ENCODE data around the gene CCDC51. TPM values are rescaled to one million over a fixed set of nuclear protein-coding genes. Genes with fewer than 3 reads are reported as not detected.
A peak's percentile ranks its signal among the peaks of the same experiment; 100 is the strongest.

The CCDC51 gene
- polyA plus RNA-seq, 3 donors: 26.0 to 33.4 (median 27.2) TPM

GRCh38 chr3:48435223-48435595 is 4.7 kb downstream of the CCDC51 start:
- no peak for DNase-seq (ENCODE audit: low read depth in 3 of 3, low spot score in 2 of 3)

- DNase-seq (ENCODE audit: low read depth in 3 of 3, low spot score in 2 of 3): no peak
Observed at GRCh38 chr3:48434591-48435222, 5.2 kb downstream of the CCDC51 start.

DNA sequence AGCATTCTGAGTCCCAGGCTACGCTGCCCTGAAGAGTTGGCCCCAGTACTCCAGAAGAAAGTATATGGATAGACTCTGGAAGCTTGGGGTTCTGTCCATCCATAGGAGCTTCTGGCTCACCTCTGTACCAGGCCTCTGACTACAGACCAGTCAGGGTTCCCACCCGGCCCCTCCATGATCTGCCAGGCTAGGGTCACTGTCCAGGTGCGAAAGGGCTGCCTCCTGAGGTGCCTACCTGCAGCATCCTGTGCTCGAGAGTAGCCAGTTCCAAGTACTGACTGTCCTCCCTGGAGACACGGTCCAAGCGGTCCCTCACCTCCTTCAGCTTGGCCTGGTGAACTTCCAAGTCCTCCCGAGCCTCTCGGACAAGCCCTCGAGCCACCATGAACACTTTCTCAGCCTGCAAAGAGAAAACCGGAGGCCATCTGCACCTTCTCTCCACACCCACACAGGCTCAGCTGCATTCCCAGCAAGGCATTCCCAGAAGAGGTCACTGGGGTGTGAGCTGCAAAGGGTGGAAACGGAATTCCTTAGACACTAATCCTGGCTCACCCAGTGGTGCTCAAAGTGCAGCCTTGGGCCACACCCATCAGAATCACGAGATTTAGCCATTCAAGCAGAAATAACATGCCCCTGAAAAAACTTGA is 6.3 kb downstream of the CCDC51 start:
- DNase-seq (ENCODE audit: low read depth in 3 of 3, low spot score in 2 of 3): no peak

DNA sequence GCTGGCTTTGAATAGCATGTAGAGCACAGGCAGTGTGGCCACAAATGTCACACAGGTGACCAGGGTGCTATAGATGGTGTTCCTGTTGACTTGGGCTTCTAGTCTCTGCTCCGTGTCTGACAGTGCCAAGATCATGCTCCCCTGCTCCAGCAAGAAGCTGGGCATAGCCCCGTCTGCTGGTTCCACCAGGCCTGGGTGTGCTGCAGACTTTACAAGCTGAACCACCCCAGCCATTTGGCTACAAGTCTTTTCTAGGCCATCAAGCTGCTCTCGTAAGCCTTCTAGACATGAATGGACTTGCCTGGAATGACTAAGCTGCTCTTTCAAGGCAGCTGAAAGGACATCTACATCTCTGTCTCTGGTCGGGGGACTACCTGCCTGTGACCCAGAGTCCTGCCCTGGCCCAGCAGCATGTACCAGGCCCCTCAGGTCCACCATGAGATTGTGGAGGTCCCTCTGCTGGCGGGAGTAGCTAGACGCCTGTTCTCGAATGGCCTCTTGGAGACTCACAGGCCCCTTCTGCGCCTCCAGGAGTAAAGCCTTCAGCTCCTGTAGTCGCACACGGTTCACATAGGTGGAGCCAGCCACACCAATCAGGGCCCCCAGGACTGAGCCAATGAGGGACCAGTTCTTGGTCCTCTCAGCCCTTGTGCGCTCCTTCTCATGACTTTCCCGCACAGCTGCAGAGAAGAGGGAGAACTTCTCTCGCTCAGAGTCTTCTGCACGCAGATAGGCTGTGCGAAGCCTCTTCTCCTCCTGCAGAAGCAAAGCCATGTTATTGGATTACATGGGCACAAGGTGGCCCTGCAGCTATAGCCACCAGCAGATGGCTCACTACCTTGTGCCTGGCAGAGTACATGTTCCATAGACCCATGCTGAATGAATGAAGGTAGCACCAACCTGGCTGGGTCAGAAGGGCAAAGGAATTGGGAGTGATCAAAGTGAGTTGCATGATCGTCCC is 7.2 kb downstream of the CCDC51 start:
- DNase-seq (ENCODE audit: low read depth in 3 of 3, low spot score in 2 of 3): no peak

DNA sequence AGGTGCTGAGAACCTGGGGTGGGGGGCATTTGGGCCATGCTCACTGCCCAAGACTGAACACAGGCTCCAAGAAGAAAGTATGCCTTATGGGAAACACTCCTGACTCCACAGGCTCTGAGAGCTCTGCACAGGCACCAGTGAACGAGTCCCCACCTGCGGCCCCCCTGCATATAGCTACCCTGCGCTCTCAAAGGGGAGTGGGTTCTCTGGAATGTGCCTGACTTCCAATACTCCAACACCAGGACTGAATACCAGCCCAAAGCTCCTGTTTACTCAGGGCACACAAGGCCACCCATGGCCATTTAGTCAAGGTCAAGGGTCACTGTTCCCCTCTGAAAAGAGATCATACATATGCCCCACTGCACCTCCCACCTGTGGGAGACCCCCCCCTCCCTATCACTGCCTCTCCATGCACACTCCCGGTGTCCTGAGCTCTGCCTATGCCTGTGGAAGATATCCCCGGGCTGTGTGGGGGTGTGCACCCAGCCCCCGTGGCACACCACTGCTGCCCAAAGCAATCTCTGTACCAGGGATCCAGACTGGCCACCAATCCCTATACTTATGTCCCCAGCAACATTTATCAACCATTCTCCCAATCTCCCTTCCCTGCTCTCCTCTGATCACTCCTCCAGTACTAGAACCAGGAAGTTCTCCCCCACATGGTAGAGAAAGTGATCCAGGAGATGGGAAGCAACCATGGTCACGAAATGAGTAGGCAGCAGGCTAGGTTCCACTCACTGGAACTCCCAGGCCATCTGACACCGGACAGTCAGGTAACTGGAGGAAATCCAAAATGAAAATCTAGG is 8.5 kb downstream of the CCDC51 start:
- no peak for DNase-seq (ENCODE audit: low read depth in 3 of 3, low spot score in 2 of 3)

- DNase-seq (ENCODE audit: low read depth in 3 of 3, low spot score in 2 of 3): no peak
Observed at GRCh38 chr3:48430708-48431101, 9.2 kb downstream of the CCDC51 start.

- peak in 1 of 3 donors; percentile 89 for DNase-seq (ENCODE audit: low read depth in 3 of 3, low spot score in 2 of 3)
Observed at GRCh38 chr3:48429960-48430707, 9.8 kb downstream of the CCDC51 start, which contains the start of gene PLXNB1. TSS of gene PLXNB1 (minus strand) at chr3:48430086. CDS start at chr3:48424611, 5,475 bp downstream.

DNA sequence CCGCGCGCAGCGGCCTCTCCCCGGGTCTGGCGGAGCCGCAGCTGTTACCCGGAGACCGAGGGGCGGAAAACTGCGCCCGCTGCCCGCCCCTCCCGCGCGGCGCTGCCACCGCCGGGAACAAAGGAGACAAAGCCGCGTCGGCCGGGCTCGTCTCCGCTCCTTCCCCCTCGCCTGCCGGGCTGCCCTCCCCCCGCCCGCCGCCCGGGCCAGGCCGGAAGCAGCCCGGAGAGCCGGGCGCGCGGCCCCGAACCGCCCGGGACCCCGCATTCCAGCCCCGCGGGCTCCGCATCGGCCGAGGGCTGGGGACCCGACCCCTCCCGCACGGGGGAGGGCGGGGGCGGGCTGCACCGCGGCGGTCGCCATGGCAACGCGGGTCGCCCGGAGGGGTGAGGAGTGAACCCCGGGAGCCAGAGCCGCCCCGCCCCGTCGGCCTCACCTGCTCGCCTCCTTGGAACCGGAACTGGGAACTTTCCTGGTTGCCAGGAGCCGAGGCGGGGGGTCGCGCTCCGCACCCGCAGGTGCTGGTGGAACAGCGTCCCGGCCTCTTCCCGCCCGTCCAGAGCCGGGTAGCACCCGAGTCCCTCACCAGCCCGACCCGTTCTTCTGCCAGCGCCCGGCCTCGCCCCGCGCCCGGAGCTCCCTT is 10.5 kb downstream of the CCDC51 start:
- DNase-seq (ENCODE audit: low read depth in 3 of 3, low spot score in 2 of 3): no peak

DNA sequence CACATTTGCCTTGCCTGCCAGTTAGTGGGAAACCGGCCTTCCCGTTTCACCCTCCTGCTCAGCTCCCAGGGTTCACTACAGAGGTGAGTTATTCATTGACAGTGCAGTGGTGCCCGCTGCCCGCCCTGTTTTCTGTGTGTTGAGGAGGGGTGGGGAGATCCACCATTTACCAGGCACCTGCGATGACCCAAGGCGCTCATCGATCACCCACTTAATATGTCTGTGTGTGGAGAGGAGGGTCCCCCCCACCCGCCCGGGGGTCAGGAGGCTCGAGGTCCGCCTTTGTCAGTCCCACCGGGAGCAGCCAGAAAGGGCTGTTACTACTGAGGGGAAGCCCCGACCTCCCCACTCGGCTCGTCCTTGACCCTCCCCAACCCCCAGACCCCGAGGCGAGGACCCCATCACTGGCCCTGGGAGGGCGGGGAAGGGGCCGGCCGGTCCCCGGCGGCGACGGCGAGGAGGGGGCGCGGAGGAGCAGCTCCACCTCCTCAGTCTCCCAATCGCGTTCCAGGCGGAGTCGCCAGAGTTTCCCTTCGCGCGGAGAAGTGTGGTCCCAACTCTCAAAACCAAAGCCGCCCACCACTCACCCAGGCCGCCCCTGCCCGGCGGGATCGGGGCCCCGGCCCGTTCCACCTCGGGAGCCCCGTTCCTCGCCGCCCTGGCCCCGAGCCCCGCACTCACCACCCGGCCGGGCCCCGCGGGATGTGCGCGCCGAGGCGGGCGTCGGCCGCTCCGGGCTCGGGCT is 11.2 kb downstream of the CCDC51 start:
- no peak for DNase-seq (ENCODE audit: low read depth in 3 of 3, low spot score in 2 of 3)

DNA sequence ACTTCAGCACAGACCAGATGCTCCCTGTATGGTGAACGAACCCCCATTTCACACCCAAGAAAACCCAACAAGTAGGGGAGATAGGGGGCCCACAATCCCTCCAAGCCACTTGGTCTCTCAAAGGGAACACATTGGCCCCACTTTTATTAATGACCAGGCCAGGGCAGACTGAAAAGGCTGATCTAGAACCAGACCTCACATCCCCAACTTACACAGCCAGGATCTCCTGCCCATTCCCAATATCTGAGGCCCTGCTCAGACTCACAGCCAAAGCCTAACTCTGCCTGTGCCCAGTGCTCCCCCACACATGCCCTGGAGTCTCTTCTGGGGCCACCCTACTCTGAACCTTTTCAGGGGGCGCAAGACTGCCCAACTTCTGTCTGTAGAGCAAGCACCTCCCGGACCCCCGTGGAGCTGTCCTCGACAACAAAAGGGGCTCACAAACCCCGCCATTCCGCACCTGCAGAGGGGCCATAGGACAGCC is 11.8 kb downstream of the CCDC51 start:
- no peak for DNase-seq (ENCODE audit: low read depth in 3 of 3, low spot score in 2 of 3)

GRCh38 chr3:48427630-48427962 is 12.3 kb downstream of the CCDC51 start:
- DNase-seq (ENCODE audit: low read depth in 3 of 3, low spot score in 2 of 3): no peak

- DNase-seq (ENCODE audit: low read depth in 3 of 3, low spot score in 2 of 3): no peak
Observed at GRCh38 chr3:48426944-48427629, 12.8 kb downstream of the CCDC51 start.

GRCh38 chr3:48426401-48426909 is 13.5 kb downstream of the CCDC51 start:
- no peak for DNase-seq (ENCODE audit: low read depth in 3 of 3, low spot score in 2 of 3)

DNA sequence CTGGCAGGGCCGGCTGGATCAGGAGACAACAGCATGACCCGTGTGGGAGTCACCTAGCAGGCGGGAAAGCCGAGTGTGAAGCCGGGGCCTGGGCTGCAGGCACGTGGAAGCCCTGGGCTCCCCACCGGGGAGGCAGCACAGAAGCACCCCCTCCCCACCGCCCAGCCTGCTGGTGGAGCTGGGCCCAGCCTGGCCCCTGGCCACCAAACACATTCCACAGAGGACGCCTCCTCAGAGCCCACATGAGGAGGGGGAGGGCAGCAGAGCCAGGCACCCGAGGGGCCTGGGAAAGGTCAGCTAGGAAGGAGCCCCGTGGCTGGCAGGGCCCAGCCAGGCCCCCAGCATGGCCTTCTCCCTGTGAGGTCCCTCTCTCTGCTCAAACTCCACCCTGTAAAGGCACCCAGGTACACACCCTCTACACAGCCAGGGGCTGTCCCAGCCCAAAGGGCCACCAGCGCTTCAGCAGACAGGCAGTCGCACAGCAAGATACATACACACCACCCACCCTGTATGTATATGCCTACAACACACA is 14.6 kb downstream of the CCDC51 start:
- DNase-seq (ENCODE audit: low read depth in 3 of 3, low spot score in 2 of 3): no peak

DNA sequence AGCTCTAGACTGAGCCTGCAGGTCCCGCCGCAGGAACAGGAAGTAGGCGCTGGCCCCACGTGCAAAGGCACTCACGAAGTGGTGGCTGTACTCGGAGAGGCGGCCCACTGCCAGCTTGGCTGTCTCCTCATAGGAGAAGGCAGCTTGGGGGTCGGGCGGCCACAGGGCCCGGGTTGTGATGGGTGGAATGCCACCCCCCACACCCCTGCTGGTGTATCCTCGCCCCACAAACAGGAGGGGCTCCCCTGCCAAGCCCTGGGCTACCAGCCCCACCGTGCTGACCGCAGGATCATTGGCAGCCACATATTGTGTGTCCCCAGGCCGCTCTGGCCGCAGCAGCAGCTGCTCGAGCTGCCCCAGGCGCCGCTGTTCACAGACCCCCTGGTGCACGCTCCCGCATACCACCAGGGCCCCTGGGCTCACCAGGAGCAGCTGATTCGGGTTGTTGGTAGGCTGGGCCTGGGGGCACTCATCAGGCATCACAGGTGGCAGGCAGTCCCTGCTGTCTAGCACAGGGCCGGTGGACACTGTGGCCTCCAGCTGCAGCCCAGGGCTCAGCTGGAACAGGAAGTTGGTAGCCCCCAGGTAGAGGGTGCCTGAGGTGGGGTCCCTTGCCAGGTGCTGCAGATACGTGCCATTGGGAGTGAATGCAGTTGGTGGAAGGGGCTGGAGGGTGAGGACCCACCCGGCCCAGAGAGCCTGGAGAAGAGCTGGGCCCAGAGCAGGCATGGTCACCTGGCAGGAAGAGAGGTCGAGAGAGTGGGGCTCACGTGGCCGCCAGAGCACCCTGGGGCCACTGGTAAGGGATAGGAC is 15.8 kb downstream of the CCDC51 start:
- no peak for DNase-seq (ENCODE audit: low read depth in 3 of 3, low spot score in 2 of 3)

- DNase-seq (ENCODE audit: low read depth in 3 of 3, low spot score in 2 of 3): no peak
Observed at GRCh38 chr3:48423241-48423882, 16.6 kb downstream of the CCDC51 start.

All from right renal cortex interstitium (tissue), 3 donors.